Naive thymus-derived CD8-positive, alpha-beta T cell (primary cell): ENCODE data around the gene TAGLN. TPM values are rescaled to one million over a fixed set of nuclear protein-coding genes. Genes with fewer than 3 reads are reported as not detected.
"Not testable (repeated sequence)": the region's sequence is repeated elsewhere in the genome, so short reads cannot be mapped to it uniquely, and the experiment has no call there.

Source experiments
- ATAC-seq, 2 donors: fragments of 150-1000 bp; cut with Tn5 transposase in 1 of 2; sonication (Bioruptor Pico), chemical (Tn5 transposase) in 1 of 2; 1 replicate in 1 of 2; 2 replicates in 1 of 2; pipeline ENCODE4 v1.10.0; 2021; ENCODE audit warnings: mild to moderate bottlenecking in 2 of 2, moderate library complexity in 2 of 2
- POLR2A ChIA-PET: fragments of 350-600 bp; sonication (Branson Sonifier 250); formaldehyde crosslinking; loops from one replicate; lab custom pipeline; 2021; ENCODE audit warnings: antibody characterized with exemption; lab: Charles Lee
- DNase-seq, 10 donors: peaks; one replicate each; pipeline versions ENCODE4 v3.0.0 to v3.0.0-alpha.2; 2020 to 2022
- H3K27ac Mint-ChIP-seq, 10 donors: one replicate each; pipeline ENCODE4 v1.8.0; 2020 to 2022; ENCODE audit warnings: mild to moderate bottlenecking in 10 of 10, mixed read lengths in 10 of 10, moderate library complexity in 4 of 10, inconsistent platforms in 1 of 10
- H3K27me3 Mint-ChIP-seq, 5 donors: one replicate each; pipeline ENCODE4 v1.8.0; 2021 to 2022; ENCODE audit warnings: mixed read lengths in 5 of 5
- H3K36me3 Mint-ChIP-seq, 3 donors: one replicate each; pipeline ENCODE4 v1.8.0; 2020 to 2022; ENCODE audit warnings: mixed read lengths in 3 of 3, mild to moderate bottlenecking in 2 of 3, inconsistent platforms in 1 of 3
- H3K4me1 Mint-ChIP-seq, 4 donors: one replicate each; pipeline ENCODE4 v1.8.0; 2021 to 2022; ENCODE audit warnings: mixed read lengths in 4 of 4
- H3K4me3 Mint-ChIP-seq, 10 donors: one replicate each; pipeline ENCODE4 v1.8.0; 2020 to 2022; ENCODE audit warnings: mild to moderate bottlenecking in 10 of 10, mixed read lengths in 10 of 10, moderate library complexity in 6 of 10, inconsistent platforms in 1 of 10
- H3K9me3 Mint-ChIP-seq, 9 donors: one replicate each; pipeline ENCODE4 v1.8.0; 2020 to 2022; ENCODE audit warnings: mixed read lengths in 9 of 9, mild to moderate bottlenecking in 3 of 9, inconsistent platforms in 1 of 9, moderate library complexity in 1 of 9
- polyA plus RNA-seq, 3 donors: library from polyadenylated mRNA; unstranded; fragments of 300-500 nt; fragmentation: Illumina TruSeq; gene quantifications; one replicate each; pipeline ENCODE4 v1.2.3, GENCODE V29; 2021
- total RNA-seq, 8 experiments: library from RNA in 2 of 8; stranded (reverse) in 2 of 8; gene quantifications; one replicate each; pipeline ENCODE4 v1.2.3 and lab custom pipeline; 2021 to 2026

Gene TAGLN
- total and polyA plus RNA-seq, 5 experiments from 2014 or later: 0.13 to 14.4 (median 0.51) TPM

DNA sequence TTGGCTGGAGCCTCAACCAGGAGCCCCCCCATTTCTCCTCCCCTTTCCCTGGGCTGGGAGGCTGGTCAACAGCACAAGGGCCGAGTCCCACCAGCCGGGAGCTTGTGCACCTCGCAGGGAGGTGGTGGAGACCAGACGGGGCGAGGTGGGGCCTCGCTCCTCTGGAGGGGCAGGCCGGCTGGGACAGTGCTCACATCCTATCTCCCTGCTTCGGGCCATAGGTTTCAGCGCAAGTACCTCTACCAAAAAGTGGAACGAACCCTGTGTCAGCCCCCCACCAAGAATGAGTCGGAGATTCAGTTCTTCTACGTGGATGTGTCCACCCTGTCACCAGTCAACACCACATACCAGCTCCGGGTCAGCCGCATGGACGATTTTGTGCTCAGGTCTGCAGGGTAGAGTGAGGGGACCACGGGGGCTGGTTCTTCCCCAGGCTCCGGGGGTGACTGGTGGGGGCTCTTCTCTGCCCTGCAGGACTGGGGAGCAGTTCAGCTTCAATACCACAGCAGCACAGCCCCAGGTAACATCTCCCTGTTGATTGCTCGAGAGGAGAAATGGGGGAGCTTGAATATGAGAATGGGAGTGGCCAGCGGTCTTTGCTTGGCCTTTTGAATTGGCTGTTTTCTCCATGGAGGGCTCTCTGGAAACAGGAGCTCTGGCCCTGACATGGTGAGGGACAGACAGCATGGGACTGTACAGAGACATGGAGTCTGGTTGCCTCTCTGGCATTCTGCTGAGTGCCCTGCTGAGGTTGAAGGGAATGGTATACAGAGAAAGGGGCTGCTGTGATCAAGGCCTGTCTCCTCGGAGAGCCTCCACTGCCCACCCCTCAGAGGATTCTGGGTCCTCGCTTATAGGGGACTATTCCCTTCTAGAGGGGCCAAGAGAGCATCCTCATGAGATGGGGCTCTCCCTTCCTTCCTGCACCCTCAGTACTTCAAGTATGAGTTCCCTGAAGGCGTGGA, 17.3 kb upstream of the TAGLN start:
- DNase-seq (peak in 1 of 10 donors; percentile 7), ATAC-seq (no peak)
- peak overlapping the region in 1 of 10 donors; percentile 59 for H3K27ac Mint-ChIP-seq
- H3K9me3 Mint-ChIP-seq: no peaks in the 10 kb centered on the region
- POLR2A ChIA-PET: interaction anchor here (4.2 kb wide), 1 partner anchor 38 kb away, joined by 46 read pairs; the partner anchor contains the start of gene PAFAH1B2
- H3K36me3 Mint-ChIP-seq: peaks cover 0 to 17% (median 2%) of the 10 kb centered on the region in 3 donors
- no peak overlapping the region for H3K4me3 Mint-ChIP-seq
- peaks cover 10 to 49% (median 30%) of the 10 kb centered on the region in 4 donors for H3K4me1 Mint-ChIP-seq
- no peaks in the 10 kb centered on the region for H3K27me3 Mint-ChIP-seq

GRCh38 chr11:117182551-117182935, 16.6 kb upstream of the TAGLN start:
- Mint-ChIP-seq H3K4me1 (peaks cover 11 to 56% (median 30%) of the 10 kb centered on the region in 4 donors), H3K9me3 (no peaks in the 10 kb centered on the region), H3K4me3 (no peak overlapping the region), H3K36me3 (peaks cover 0 to 21% (median 2%) of the 10 kb centered on the region in 3 donors), H3K27me3 (no peaks in the 10 kb centered on the region), H3K27ac (peak overlapping the region in 1 of 10 donors; percentile 28)
- DNase-seq (peak in 1 of 10 donors; percentile 13), ATAC-seq (no peak)
- POLR2A ChIA-PET: no interaction called here

GRCh38 chr11:117183178-117183577, 16.0 kb upstream of the TAGLN start:
- Mint-ChIP-seq H3K36me3 (peaks cover 0 to 21% (median 2%) of the 10 kb centered on the region in 3 donors), H3K4me1 (peaks cover 11 to 52% (median 27%) of the 10 kb centered on the region in 4 donors), H3K27ac (peak overlapping the region in 1 of 10 donors; percentile 48)
- not testable (repeated sequence) for ATAC-seq, DNase-seq, H3K4me3 Mint-ChIP-seq, H3K9me3 Mint-ChIP-seq, H3K27me3 Mint-ChIP-seq
- POLR2A ChIA-PET: interaction anchor here (1.9 kb wide), 1 partner anchor 12 kb away, joined by 6 read pairs; no protein-coding TSS in a partner anchor

DNA sequence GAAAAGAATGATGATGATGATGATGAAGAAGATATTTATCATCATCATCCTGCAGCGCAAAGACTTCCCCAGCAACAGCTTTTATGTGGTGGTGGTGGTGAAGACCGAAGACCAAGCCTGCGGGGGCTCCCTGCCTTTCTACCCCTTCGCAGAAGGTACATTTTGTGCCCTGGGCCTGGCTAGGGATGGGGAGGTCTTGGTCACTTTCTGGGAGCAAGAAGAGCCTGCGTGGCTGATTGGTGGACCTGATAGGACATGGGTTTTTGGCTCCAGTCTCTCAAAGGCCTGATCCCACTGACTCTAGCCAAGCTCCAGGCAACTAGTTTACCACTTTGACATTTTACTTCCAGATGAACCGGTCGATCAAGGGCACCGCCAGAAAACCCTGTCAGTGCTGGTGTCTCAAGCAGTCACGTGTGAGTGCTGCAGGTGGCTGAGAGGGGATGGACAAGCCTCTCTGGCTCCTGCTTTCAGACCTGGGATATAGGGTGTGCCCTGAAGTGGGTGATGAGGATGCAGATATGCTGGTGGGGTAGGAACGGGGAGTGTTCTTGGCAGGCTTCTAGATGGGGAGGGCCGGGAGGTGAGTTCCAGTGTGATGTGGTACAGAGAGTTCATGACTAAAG, 15.3 kb upstream of the TAGLN start:
- DNase-seq (peak in 1 of 10 donors; percentile 12), ATAC-seq (no peak)
- peak overlapping the region in 2 of 10 donors; percentile 26 to 56 for H3K27ac Mint-ChIP-seq
- H3K4me3 Mint-ChIP-seq: no peak overlapping the region
- POLR2A ChIA-PET: interaction anchor here (0.6 to 1.9 kb wide), 2 partner anchors 12 to 33 kb away, joined by 4 to 6 read pairs; no protein-coding TSS in a partner anchor
- H3K4me1 Mint-ChIP-seq: peaks cover 11 to 53% (median 25%) of the 10 kb centered on the region in 4 donors
- no peaks in the 10 kb centered on the region for H3K9me3 Mint-ChIP-seq
- H3K27me3 Mint-ChIP-seq: no peaks in the 10 kb centered on the region
- H3K36me3 Mint-ChIP-seq: peaks cover 0 to 21% (median 2%) of the 10 kb centered on the region in 3 donors

- Mint-ChIP-seq H3K27me3 (no peaks in the 10 kb centered on the region), H3K27ac (peak overlapping the region in 5 of 10 donors; percentile 31 to 88 (median 54)), H3K4me1 (peaks cover 4 to 46% (median 9%) of the 10 kb centered on the region in 4 donors), H3K9me3 (no peaks in the 10 kb centered on the region), H3K4me3 (peak overlapping the region in 1 of 10 donors; percentile 68), H3K36me3 (peaks cover 0 to 24% (median 5%) of the 10 kb centered on the region in 3 donors)
- POLR2A ChIA-PET: interaction anchor here (0.7 to 1.1 kb wide), 3 partner anchors 16 to 46 kb away, joined by 3 to 4 read pairs (median 3); partner anchors contain the start of gene PCSK7
- ATAC-seq: no peak
- DNase-seq: no peak
Measured at GRCh38 chr11:117185736-117186430, 13.3 kb upstream of the TAGLN start.

DNA sequence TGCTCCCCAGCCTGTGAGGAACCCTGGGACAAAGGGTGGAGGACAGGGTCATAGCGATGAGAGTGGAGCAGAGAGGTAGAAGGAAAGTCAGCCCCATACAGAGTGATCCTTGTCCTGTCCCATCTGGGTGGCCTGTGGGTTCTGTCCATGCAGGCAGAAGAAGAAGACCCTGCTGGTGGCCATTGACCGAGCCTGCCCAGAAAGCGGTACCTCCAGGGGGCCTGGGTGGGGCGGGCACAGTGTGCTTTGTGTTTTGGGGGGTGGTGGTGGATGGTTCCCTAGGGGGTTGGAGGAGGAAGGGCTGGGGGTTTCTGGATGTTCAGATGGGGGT, 12.8 kb upstream of the TAGLN start:
- Mint-ChIP-seq H3K9me3 (no peaks in the 10 kb centered on the region), H3K4me1 (peaks cover 3 to 41% (median 5%) of the 10 kb centered on the region in 4 donors), H3K27ac (peak overlapping the region in 4 of 10 donors; percentile 31 to 88 (median 68)), H3K27me3 (no peaks in the 10 kb centered on the region), H3K36me3 (peaks cover 0 to 24% (median 5%) of the 10 kb centered on the region in 3 donors), H3K4me3 (peak overlapping the region in 1 of 10 donors; percentile 68)
- DNase-seq (no peak), ATAC-seq (no peak)
- POLR2A ChIA-PET: interaction anchor here (1.1 kb wide), 1 partner anchor 16 kb away, joined by 3 read pairs; no protein-coding TSS in a partner anchor

GRCh38 chr11:117187007-117187406, 12.2 kb upstream of the TAGLN start:
- Mint-ChIP-seq H3K36me3 (peaks cover 0 to 24% (median 5%) of the 10 kb centered on the region in 3 donors), H3K27ac (peak overlapping the region in 7 of 10 donors; percentile 5 to 68 (median 44)), H3K9me3 (no peaks in the 10 kb centered on the region), H3K4me1 (peaks cover 3 to 41% (median 5%) of the 10 kb centered on the region in 4 donors), H3K4me3 (peak overlapping the region in 1 of 10 donors; percentile 65), H3K27me3 (no peaks in the 10 kb centered on the region)
- POLR2A ChIA-PET: no interaction called here
- DNase-seq: no peak
- ATAC-seq: no peak

- Mint-ChIP-seq H3K36me3 (peaks cover 0 to 24% (median 5%) of the 10 kb centered on the region in 3 donors), H3K9me3 (no peaks in the 10 kb centered on the region), H3K4me1 (peaks cover 3 to 41% (median 5%) of the 10 kb centered on the region in 4 donors), H3K27ac (peak overlapping the region in 3 of 10 donors; percentile 11 to 68 (median 48)), H3K27me3 (no peaks in the 10 kb centered on the region), H3K4me3 (peak overlapping the region in 1 of 10 donors; percentile 65)
- no peak for DNase-seq
- POLR2A ChIA-PET: no interaction called here
- no peak for ATAC-seq
Measured at GRCh38 chr11:117187428-117187798, 11.8 kb upstream of the TAGLN start.

- POLR2A ChIA-PET: interaction anchor here (0.8 to 1.0 kb wide), 2 partner anchors 8 to 17 kb away, joined by 3 to 4 read pairs; no protein-coding TSS in a partner anchor
- H3K27me3 Mint-ChIP-seq: no peaks in the 10 kb centered on the region
- H3K4me3 Mint-ChIP-seq: peak overlapping the region in 1 of 10 donors; percentile 55
- peaks cover 3 to 39% (median 5%) of the 10 kb centered on the region in 4 donors for H3K4me1 Mint-ChIP-seq
- H3K27ac Mint-ChIP-seq: peak overlapping the region in 2 of 10 donors; percentile 8 to 60
- peaks cover 0 to 25% (median 5%) of the 10 kb centered on the region in 3 donors for H3K36me3 Mint-ChIP-seq
- no peaks in the 10 kb centered on the region for H3K9me3 Mint-ChIP-seq
- DNase-seq (no peak), ATAC-seq (no peak)
Measured at GRCh38 chr11:117187799-117188481, 11.2 kb upstream of the TAGLN start.

- Mint-ChIP-seq H3K36me3 (peaks cover 0 to 24% (median 4%) of the 10 kb centered on the region in 3 donors), H3K27ac (peak overlapping the region in 2 of 10 donors; percentile 41 to 60), H3K9me3 (no peaks in the 10 kb centered on the region), H3K4me1 (peaks cover 5 to 39% (median 7%) of the 10 kb centered on the region in 4 donors), H3K27me3 (no peaks in the 10 kb centered on the region), H3K4me3 (peak overlapping the region in 1 of 10 donors; percentile 52)
- POLR2A ChIA-PET: interaction anchor here (0.8 to 1.0 kb wide), 2 partner anchors 9 to 18 kb away, joined by 3 to 4 read pairs; no protein-coding TSS in a partner anchor
- DNase-seq (no peak), ATAC-seq (no peak)
Measured at GRCh38 chr11:117188620-117189081, 10.5 kb upstream of the TAGLN start.
